Measurements from ENCODE around the gene BHLHE40. TPM values are rescaled to one million over a fixed set of nuclear protein-coding genes. Genes with fewer than 3 reads are reported as not detected.

The BHLHE40 gene
- total and polyA plus RNA-seq, 2 of the 13 experiments (the other 11 are each of a cell fraction or from before 2014, with no cell fraction given): 1.8 to 51.0 TPM

DNA sequence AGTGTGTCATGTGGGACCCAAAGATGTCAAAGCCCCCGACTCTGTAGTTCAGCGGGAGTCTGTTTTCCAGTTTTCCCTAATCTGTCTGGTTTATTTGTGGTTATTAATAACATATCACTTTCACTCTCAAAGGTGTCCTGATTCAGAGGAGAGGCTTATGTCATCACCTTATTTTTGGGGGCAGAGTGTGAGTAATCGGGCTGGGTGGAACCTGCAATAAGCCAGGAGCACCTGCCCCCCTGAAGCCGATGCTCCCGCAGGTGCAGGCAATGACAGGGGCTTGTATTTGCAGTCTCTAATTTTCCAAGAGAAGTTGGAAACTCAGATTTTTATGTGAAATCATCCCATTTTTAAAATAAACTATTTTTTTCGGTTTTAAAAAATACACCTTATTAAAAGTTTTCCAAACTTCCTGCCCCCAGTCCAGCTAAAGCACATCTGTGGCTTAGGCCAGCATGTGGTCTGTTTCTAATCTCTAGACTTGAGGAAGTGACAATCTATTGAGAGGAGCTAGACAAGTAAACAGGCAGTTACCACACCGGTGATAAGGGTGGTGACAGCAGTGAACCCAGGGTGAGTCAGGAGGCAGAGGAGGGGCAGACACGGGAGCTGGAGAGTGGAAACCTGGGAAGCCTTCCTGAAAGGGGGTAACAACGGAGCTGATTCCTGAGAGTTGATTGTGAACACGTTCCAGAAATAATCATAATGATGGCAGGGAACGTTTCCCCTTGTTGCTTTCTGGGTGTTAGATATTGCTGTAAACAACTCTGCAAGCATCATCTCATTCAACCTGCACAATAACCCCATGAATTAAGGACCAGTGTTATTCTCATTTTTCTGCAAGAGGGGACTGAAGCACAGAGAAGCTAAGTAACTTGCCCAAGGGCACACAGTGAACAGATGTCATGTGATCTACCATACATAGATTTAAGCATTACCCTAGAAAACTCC is 37.2 kb downstream of the BHLHE40 start (continued):
- TF ChIP-seq ZNF672 (CRISPR knock-in tag; IDR thresholded peaks at IDR 0.05) (no peak), AHR (CRISPR knock-in tag; IDR thresholded peaks at IDR 0.05) (no peak), RBM39 (IDR thresholded peaks at IDR 0.05; ENCODE audit: low read depth, low read length, poor library complexity, severe bottlenecking) (no peak), GPN1 (CRISPR knock-in tag; IDR thresholded peaks at IDR 0.05; ENCODE audit: borderline replicate concordance) (no peak), ZFP36L1 (CRISPR knock-in tag; IDR thresholded peaks at IDR 0.05) (no peak; the same call in 1 of the 2 replicates), ZNF496 (CRISPR knock-in tag; IDR thresholded peaks at IDR 0.05; ENCODE audit: insufficient replicate concordance) (no peak), NFKB2 (CRISPR knock-in tag; IDR thresholded peaks at IDR 0.05; ENCODE audit: borderline replicate concordance) (no peak), SP1 (IDR thresholded peaks at IDR 0.05) (no peak), SP1 (CRISPR knock-in tag; IDR thresholded peaks at IDR 0.05) (no peak), MYNN (CRISPR knock-in tag; IDR thresholded peaks at IDR 0.05; ENCODE audit: low read depth) (no peak), ZNF614 (CRISPR knock-in tag; IDR thresholded peaks at IDR 0.05; ENCODE audit: borderline replicate concordance) (peak; percentile 75; the same call in 1 of the 2 replicates), SRSF1 (optimal IDR thresholded peaks at IDR 0.05; ENCODE audit: low read depth, low read length) (no peak), YY1 (IDR thresholded peaks at IDR 0.05; ENCODE audit: insufficient read depth, insufficient replicate concordance, low read depth, low read length) (no peak), ZNF317 (CRISPR knock-in tag; IDR thresholded peaks at IDR 0.05) (no peak), U2AF1 (optimal IDR thresholded peaks at IDR 0.05; ENCODE audit: low read depth, low read length) (no peak), HDAC6 (IDR thresholded peaks at IDR 0.05; ENCODE audit: low read depth, low read length) (no peak), ZNF235 (CRISPR knock-in tag; IDR thresholded peaks at IDR 0.05; ENCODE audit: borderline replicate concordance) (no peak), ZMYM3 (CRISPR knock-in tag; IDR thresholded peaks at IDR 0.05) (peak; percentile 69), TARDBP (CRISPR knock-in tag; IDR thresholded peaks at IDR 0.05) (peak; percentile 41; the same call in 1 of the 2 replicates), NFE2 (CRISPR knock-in tag; IDR thresholded peaks at IDR 0.05) (no peak), KDM4B (CRISPR knock-in tag; IDR thresholded peaks at IDR 0.05) (no peak), TEAD3 (CRISPR knock-in tag; optimal IDR thresholded peaks at IDR 0.05; ENCODE audit: borderline replicate concordance) (peak; percentile 37)
- TF ChIP-seq, protein P1, sequence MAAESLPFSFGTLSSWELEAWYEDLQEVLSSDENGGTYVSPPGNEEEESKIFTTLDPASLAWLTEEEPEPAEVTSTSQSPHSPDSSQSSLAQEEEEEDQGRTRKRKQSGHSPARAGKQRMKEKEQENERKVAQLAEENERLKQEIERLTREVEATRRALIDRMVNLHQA (CRISPR knock-in tag; IDR thresholded peaks at IDR 0.05): no peak
- TF ChIP-seq, protein P2, sequence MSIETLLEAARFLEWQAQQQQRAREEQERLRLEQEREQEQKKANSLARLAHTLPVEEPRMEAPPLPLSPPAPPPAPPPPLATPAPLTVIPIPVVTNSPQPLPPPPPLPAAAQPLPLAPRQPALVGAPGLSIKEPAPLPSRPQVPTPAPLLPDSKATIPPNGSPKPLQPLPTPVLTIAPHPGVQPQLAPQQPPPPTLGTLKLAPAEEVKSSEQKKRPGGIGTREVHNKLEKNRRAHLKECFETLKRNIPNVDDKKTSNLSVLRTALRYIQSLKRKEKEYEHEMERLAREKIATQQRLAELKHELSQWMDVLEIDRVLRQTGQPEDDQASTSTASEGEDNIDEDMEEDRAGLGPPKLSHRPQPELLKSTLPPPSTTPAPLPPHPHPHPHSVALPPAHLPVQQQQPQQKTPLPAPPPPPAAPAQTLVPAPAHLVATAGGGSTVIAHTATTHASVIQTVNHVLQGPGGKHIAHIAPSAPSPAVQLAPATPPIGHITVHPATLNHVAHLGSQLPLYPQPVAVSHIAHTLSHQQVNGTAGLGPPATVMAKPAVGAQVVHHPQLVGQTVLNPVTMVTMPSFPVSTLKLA (IDR thresholded peaks at IDR 0.05): no peak
- TF ChIP-seq, protein P3, sequence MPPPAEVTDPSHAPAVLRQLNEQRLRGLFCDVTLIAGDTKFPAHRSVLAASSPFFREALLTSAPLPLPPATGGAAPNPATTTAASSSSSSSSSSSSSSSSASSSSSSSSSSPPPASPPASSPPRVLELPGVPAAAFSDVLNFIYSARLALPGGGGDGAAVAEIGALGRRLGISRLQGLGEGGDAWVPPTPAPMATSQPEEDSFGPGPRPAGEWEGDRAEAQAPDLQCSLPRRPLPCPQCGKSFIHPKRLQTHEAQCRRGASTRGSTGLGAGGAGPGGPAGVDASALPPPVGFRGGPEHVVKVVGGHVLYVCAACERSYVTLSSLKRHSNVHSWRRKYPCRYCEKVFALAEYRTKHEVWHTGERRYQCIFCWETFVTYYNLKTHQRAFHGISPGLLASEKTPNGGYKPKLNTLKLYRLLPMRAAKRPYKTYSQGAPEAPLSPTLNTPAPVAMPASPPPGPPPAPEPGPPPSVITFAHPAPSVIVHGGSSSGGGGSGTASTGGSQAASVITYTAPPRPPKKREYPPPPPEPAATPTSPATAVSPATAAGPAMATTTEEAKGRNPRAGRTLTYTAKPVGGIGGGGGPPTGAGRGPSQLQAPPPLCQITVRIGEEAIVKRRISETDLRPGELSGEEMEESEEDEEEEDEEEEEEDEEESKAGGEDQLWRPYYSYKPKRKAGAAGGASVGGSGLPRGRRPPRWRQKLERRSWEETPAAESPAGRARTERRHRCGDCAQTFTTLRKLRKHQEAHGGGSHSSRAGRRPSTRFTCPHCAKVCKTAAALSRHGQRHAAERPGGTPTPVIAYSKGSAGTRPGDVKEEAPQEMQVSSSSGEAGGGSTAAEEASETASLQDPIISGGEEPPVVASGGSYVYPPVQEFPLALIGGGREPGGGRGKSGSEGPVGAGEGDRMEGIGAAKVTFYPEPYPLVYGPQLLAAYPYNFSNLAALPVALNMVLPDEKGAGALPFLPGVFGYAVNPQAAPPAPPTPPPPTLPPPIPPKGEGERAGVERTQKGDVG (CRISPR knock-in tag; IDR thresholded peaks at IDR 0.05; ENCODE audit: borderline replicate concordance): no peak
- TF ChIP-seq, protein P4, sequence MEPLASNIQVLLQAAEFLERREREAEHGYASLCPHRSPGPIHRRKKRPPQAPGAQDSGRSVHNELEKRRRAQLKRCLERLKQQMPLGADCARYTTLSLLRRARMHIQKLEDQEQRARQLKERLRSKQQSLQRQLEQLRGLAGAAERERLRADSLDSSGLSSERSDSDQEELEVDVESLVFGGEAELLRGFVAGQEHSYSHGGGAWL (CRISPR knock-in tag; IDR thresholded peaks at IDR 0.05): no peak
